Measurements from ENCODE around the gene WWTR1.

GRCh38 chr3:149613988-149614387 lies 43.8 kb downstream of the WWTR1 start:
- no peak for TF ChIP-seq POLR2A (IDR thresholded peaks at IDR 0.05; ENCODE audit: low read depth, low read length)
- TF ChIP-seq POLR2AphosphoS5 (IDR thresholded peaks at IDR 0.05; ENCODE audit: low read depth, low read length) = no peak
- TF ChIP-seq TAF1 (IDR thresholded peaks at IDR 0.05; ENCODE audit: borderline replicate concordance, low read depth, low read length) = no peak

All from GM12892 (cell line).